Sigmoid colon (tissue), 7 donors: ENCODE data around the gene DNAH6. TPM values are rescaled to one million over a fixed set of nuclear protein-coding genes. Genes with fewer than 3 reads are reported as not detected.

ENCODE experiments used
- DNase-seq: peaks from one replicate; pipeline ENCODE4 v3.0.0-alpha.2; 2019
- H3K27ac ChIP-seq, 4 donors: fragments of 200-600 bp; sonication (generic); one replicate each; pipeline ENCODE4 v1.5.1; 2016 to 2019; ENCODE audit warnings: mild to moderate bottlenecking in 1 of 4
- H3K27me3 ChIP-seq, 3 donors: fragments of 200-600 bp; sonication (generic); one replicate each; pipeline ENCODE4 v1.5.1; 2019; ENCODE audit warnings: mild to moderate bottlenecking in 1 of 3
- H3K36me3 ChIP-seq, 4 donors: fragments of 200-600 bp; sonication (generic); one replicate each; pipeline ENCODE4 v1.5.1; 2016 to 2019
- H3K4me1 ChIP-seq, 4 donors: fragments of 200-600 bp; sonication (generic); one replicate each; pipeline ENCODE4 v1.5.1; 2017 to 2019
- H3K4me3 ChIP-seq, 4 donors: fragments of 200-600 bp; sonication (generic); one replicate each; pipeline ENCODE4 v1.5.1; 2017 to 2019; ENCODE audit warnings: mild to moderate bottlenecking in 2 of 4, moderate library complexity in 1 of 4
- H3K9me3 ChIP-seq, 4 donors: fragments of 200-600 bp in 3 of 4; sonication (generic) in 3 of 4; one replicate each; pipeline versions ENCODE4 v1.5.1 to v1.6.1; 2013 to 2019
- CTCF ChIP-seq, 4 experiments: fragments of 450-650 bp in 3 of 4; fragments of 200-600 bp in 1 of 4; IDR thresholded peaks; one replicate each; pipeline ENCODE4 v1.5.1; 2016 to 2019; ENCODE audit warnings: antibody characterized with exemption in 4 of 4, mild to moderate bottlenecking in 3 of 4, moderate library complexity in 2 of 4
- EP300 ChIP-seq, 4 donors: sonication (generic); formaldehyde crosslinking; IDR thresholded peaks; one replicate each; pipeline ENCODE4 v1.6.1; 2017; ENCODE audit warnings: antibody characterized with exemption in 4 of 4
- POLR2A ChIP-seq, 2 donors: fragments of 450-650 bp; IDR thresholded peaks; one replicate each; pipeline ENCODE4 v1.6.1; 2016; ENCODE audit warnings: antibody characterized with exemption in 2 of 2, mild to moderate bottlenecking in 2 of 2, moderate library complexity in 2 of 2
- POLR2AphosphoS5 ChIP-seq, 4 donors: sonication (generic); formaldehyde crosslinking; IDR thresholded peaks; one replicate each; pipeline ENCODE4 v1.6.1; 2017; ENCODE audit warnings: antibody characterized with exemption in 4 of 4
- WGBS, 2 donors: extraction: QIAGEN DNeasy Blood & Tissue Kit; methylation state at CpG; one replicate each; pipeline ENCODE4 v1.1.7; 2013; 5-methylcytosine and 5-hydroxymethylcytosine counted together
- intact Hi-C: fragments of 100-400 bp; cut with DNase I; formaldehyde crosslinking; loops from one replicate; pipeline ENCODE4 v1.15.1; 2023
- polyA plus RNA-seq, 3 donors: library from polyadenylated mRNA; stranded (reverse); fragments of 200-250 nt; gene quantifications; one replicate each; pipeline ENCODE4 v1.2.3, GENCODE V29; 2013
- total RNA-seq, 4 donors: library from RNA; depleted of rRNA; stranded (reverse); fragments of >200 nt; gene quantifications; one replicate each; pipeline ENCODE4 v1.1.0, GENCODE V29; 2016
- donor health status: healthy with polysubstance abuse.
- donor health status: Bipolar disorder and iron deficiency.
- donor health status: healthy.

The DNAH6 gene
- total and polyA plus RNA-seq, 7 donors, result 0.20 to 0.55 (median 0.36) TPM; not detected in 2

DNA sequence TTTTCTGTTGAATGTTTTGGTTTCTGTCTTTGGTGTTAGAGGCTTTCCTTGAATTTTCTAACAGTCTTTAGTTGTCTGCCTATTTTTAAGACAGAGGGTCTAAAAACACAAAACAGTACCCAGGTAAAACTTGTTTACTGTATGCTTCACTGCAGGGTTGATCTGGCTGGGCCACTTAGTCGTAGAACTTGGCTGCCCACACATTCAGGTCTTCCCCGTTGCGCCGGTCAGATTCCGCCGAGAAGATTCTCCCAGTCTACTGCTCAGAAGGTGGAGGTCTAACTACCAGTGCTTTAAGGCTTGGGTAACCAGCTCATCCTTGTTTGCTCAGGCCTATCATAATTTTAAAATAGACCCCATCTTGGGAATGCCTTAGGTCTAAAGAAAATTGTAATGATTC lies 24.6 kb upstream of the DNAH6 start:
- no peaks in the 10 kb centered on the region for H3K4me1 ChIP-seq
- H3K27me3 ChIP-seq, result no peaks in the 10 kb centered on the region
- H3K36me3 ChIP-seq, result no peaks in the 10 kb centered on the region
- H3K27ac ChIP-seq, result no peak overlapping the region
- H3K9me3 ChIP-seq, result no peaks in the 10 kb centered on the region
- no peak for DNase-seq
- TF ChIP-seq EP300 (IDR thresholded peaks at IDR 0.05), result no peak
- TF ChIP-seq POLR2A (IDR thresholded peaks at IDR 0.05), result no peak
- no peak for TF ChIP-seq POLR2AphosphoS5 (IDR thresholded peaks at IDR 0.05)
- no peak for TF ChIP-seq CTCF (IDR thresholded peaks at IDR 0.05)
- intact Hi-C loops, result loop anchor here (5.0 kb wide), 2 partner anchors 141 to 436 kb away; no protein-coding TSS in a partner anchor
- H3K4me3 ChIP-seq, result no peak overlapping the region
- 93 to 95% methylated on average over 6 of the region's 6 CpGs for WGBS, 2 donors

- no peak overlapping the region for H3K4me3 ChIP-seq
- H3K36me3 ChIP-seq, result no peaks in the 10 kb centered on the region
- TF ChIP-seq EP300 (IDR thresholded peaks at IDR 0.05), result no peak
- no peak for TF ChIP-seq CTCF (IDR thresholded peaks at IDR 0.05)
- TF ChIP-seq POLR2A (IDR thresholded peaks at IDR 0.05), result no peak
- TF ChIP-seq POLR2AphosphoS5 (IDR thresholded peaks at IDR 0.05), result no peak
- no peaks in the 10 kb centered on the region for H3K4me1 ChIP-seq
- H3K27ac ChIP-seq, result no peak overlapping the region
- no peaks in the 10 kb centered on the region for H3K9me3 ChIP-seq
- intact Hi-C loops, result loop anchor here (5.0 kb wide), 2 partner anchors 140 to 435 kb away; no protein-coding TSS in a partner anchor
- H3K27me3 ChIP-seq, result no peaks in the 10 kb centered on the region
- DNase-seq, result no peak
- 79 to 87% methylated on average over 1 of the region's 1 CpG for WGBS, 2 donors
These were observed 23.7 kb upstream of the DNAH6 start for GRCh38 chr2:84492571-84492970.

DNA sequence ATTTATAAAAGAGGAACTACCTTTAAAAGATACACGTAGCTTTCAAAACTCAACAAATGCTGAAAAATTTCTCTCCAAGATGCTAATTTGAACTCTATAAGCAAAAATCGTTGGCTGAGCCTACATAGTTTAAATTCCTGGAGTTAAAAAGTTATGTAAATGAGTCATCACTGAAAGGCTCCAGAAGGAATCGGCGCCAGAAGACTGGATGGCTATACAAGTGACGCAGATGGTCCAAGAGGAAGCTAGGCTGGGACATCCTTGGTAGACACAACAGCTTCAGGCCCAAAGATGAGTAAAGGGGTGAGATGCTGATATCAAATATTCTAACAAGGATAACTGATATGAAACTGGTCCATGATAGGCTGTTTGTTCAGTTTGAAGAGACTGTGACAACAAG lies 22.8 kb upstream of the DNAH6 start:
- whole genome bisulfite sequencing, 2 donors, result 73 to 80% methylated on average over 5 of the region's 5 CpGs
- no peaks in the 10 kb centered on the region for H3K9me3 ChIP-seq
- TF ChIP-seq POLR2A (IDR thresholded peaks at IDR 0.05) (no peak), EP300 (IDR thresholded peaks at IDR 0.05) (no peak)
- no peak overlapping the region for H3K27ac ChIP-seq
- H3K4me3 ChIP-seq, result no peak overlapping the region
- no peak for DNase-seq
- no peaks in the 10 kb centered on the region for H3K4me1 ChIP-seq
- no peaks in the 10 kb centered on the region for H3K36me3 ChIP-seq
- intact Hi-C loops, result loop anchor here (5.0 kb wide), 2 partner anchors 139 to 434 kb away; no protein-coding TSS in a partner anchor
- H3K27me3 ChIP-seq, result no peaks in the 10 kb centered on the region

GRCh38 chr2:84494070-84494469 lies 22.2 kb upstream of the DNAH6 start:
- intact Hi-C loops, result loop anchor here (5.0 kb wide), 2 partner anchors 138 to 433 kb away; no protein-coding TSS in a partner anchor
- no peak for TF ChIP-seq POLR2A (IDR thresholded peaks at IDR 0.05)
- no peak for TF ChIP-seq EP300 (IDR thresholded peaks at IDR 0.05)
- TF ChIP-seq CTCF (IDR thresholded peaks at IDR 0.05), result no peak
- no peak for TF ChIP-seq POLR2AphosphoS5 (IDR thresholded peaks at IDR 0.05)
- WGBS, 2 donors, result 83 to 90% methylated on average over 4 of the region's 4 CpGs
- no peaks in the 10 kb centered on the region for H3K27me3 ChIP-seq
- DNase-seq, result no peak
- H3K9me3 ChIP-seq, result no peaks in the 10 kb centered on the region
- H3K27ac ChIP-seq, result no peak overlapping the region
- H3K4me1 ChIP-seq, result no peaks in the 10 kb centered on the region
- H3K4me3 ChIP-seq, result no peak overlapping the region
- no peaks in the 10 kb centered on the region for H3K36me3 ChIP-seq

DNA sequence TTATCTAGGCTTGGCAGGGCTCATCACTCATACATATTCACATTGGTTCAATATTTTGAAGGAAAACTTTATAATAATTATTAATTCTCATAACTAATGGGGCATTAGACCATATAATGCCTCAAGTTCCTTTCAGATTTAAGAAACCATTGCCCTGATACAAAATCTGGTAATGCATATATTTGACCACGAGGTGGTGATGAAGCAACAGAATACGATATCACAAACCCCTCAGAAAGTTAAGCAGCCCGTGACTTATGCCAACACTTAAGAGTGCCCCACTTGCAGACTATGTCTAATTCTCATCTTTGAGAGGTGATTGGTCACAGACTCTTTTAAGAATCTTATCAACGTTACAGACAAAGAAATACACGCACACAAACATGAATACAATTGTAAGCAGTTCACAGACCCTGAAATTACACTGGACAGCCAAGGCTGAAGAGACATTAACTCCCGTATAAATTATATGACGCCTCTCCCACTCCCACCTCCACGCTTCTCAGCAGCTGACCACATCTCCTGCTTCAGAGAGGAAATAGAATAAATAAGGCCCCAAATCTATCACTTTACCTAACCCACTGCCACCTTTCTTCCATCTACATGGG lies 20.7 kb upstream of the DNAH6 start:
- Histone ChIP-seq H3K4me1 (no peaks in the 10 kb centered on the region), H3K27ac (no peak overlapping the region), H3K27me3 (no peaks in the 10 kb centered on the region), H3K9me3 (no peaks in the 10 kb centered on the region), H3K36me3 (no peaks in the 10 kb centered on the region), H3K4me3 (no peak overlapping the region)
- TF ChIP-seq CTCF (IDR thresholded peaks at IDR 0.05) (peak; percentile 23 to 68 (median 58)), EP300 (IDR thresholded peaks at IDR 0.05) (no peak), POLR2AphosphoS5 (IDR thresholded peaks at IDR 0.05) (no peak), POLR2A (IDR thresholded peaks at IDR 0.05) (no peak)
- 12 to 26% methylated on average over 8 of the region's 8 CpGs for WGBS, 2 donors
- intact Hi-C loops, result loop anchor here (1.0 kb wide), 1 partner anchor 387 kb away; no protein-coding TSS in a partner anchor
- DNase-seq, result no peak
